Measurements from ENCODE around the gene PI3. TPM values are rescaled to one million over a fixed set of nuclear protein-coding genes. Genes with fewer than 3 reads are reported as not detected.

The PI3 gene
- total RNA-seq, 1 donor from 2014 or later = not detected

GRCh38 chr20:45183084-45183483 lies 8.4 kb downstream of the PI3 start:
- DNase-seq (ENCODE audit: extremely low read depth, low read depth, low spot score) = no peak

- DNase-seq (ENCODE audit: extremely low read depth, low read depth, low spot score) = no peak
These were observed 13.0 kb downstream of the PI3 start for GRCh38 chr20:45187693-45188092.

- DNase-seq (ENCODE audit: extremely low read depth, low read depth, low spot score) = no peak
These were observed 14.4 kb downstream of the PI3 start for GRCh38 chr20:45189067-45189609.

DNA sequence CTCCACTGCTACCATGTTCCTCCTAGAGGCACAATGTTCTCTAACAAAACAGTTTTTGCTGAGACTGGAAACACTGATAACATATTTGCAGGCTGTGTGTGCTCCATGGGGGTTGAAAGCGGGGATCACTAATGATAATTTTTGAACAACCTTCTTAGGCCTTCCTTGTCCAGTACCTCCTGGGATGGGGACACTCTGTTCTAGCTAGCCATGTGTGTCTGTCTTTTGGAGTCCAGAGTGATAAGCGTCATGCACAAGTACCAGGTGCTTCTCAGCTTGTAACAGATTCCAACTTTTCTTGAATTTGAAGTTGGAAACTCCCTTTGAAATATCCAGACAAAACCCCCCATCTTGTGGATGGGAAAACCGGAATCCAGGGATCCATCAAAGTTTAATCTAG lies 15.2 kb downstream of the PI3 start:
- DNase-seq (ENCODE audit: extremely low read depth, low read depth, low spot score) = no peak

DNA sequence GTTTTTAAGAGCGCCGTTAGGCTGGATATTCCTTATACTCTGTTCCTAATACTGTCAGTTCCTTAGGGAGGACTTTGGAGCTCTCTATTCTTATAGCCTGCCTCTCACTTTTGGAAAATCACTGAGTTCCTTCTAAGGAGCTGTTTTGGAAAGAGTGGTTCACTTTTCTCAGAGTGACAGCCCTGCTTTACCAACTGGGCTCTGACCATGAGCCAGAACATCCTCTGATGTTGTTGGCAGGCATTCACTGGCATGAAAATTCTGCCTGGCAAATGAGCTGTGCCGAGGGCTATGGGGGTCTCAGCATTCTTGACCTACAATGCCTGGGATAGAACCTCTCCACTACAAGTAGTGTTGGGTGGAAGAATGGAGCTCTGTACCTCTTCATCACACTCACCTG lies 17.2 kb downstream of the PI3 start:
- DNase-seq (ENCODE audit: extremely low read depth, low read depth, low spot score) = no peak

DNA sequence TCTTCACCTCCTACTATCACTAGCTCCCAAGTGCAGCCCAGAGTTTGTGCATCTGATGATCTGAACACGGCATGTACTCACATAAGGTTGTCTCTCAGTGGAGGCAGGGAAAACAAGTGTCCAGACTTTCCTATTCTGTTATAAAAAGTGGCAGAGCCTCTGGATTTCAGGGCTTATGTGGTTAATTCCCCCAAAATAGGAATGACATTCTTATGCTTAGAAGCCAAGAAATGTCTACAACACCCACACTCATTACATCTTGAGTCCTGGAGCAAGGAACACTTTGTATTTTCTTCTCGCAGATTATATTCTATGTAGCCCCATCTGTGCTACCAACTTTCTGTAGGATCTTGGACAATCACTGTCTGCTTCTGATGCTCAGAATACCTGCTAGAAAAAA lies 18.6 kb downstream of the PI3 start:
- no peak for DNase-seq (ENCODE audit: extremely low read depth, low read depth, low spot score)

GRCh38 chr20:45206725-45207124 lies 32.0 kb downstream of the PI3 start, which contains the start of gene SEMG1:
Gene SEMG1, plus strand, starts transcription at chr20:45207033. Its CDS starts 21 bp downstream, at chr20:45207054.
- no peak for DNase-seq (ENCODE audit: extremely low read depth, low read depth, low spot score)

- DNase-seq (ENCODE audit: extremely low read depth, low read depth, low spot score) = no peak
These were observed 35.2 kb downstream of the PI3 start for GRCh38 chr20:45209924-45210323.

GRCh38 chr20:45211569-45212474 lies 37.1 kb downstream of the PI3 start:
- DNase-seq (ENCODE audit: extremely low read depth, low read depth, low spot score) = no peak

GRCh38 chr20:45212836-45213235 lies 38.1 kb downstream of the PI3 start:
- no peak for DNase-seq (ENCODE audit: extremely low read depth, low read depth, low spot score)

DNA sequence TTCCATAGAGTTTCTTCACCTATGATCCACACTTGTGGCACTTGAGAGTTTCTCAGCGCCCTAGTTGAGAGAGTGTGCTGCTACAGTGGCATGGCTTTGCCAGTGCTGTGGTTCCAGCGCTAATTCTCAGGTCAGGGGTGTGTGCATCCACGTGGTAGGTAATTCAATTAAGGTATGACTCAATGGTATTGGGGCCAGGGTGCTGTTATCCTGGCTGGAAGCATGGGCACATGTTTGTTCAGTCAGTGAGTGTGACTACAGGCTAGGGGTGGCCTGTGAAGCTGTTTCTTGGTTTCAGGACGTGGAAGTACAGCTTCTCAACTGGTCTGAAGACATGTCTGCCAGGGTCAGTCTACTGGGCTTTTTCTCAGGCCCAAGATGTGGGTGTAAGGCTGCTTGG lies 43.4 kb downstream of the PI3 start:
- DNase-seq (ENCODE audit: extremely low read depth, low read depth, low spot score) = no peak

- no peak for DNase-seq (ENCODE audit: extremely low read depth, low read depth, low spot score)
These were observed 43.9 kb downstream of the PI3 start for GRCh38 chr20:45218636-45219035.

DNA sequence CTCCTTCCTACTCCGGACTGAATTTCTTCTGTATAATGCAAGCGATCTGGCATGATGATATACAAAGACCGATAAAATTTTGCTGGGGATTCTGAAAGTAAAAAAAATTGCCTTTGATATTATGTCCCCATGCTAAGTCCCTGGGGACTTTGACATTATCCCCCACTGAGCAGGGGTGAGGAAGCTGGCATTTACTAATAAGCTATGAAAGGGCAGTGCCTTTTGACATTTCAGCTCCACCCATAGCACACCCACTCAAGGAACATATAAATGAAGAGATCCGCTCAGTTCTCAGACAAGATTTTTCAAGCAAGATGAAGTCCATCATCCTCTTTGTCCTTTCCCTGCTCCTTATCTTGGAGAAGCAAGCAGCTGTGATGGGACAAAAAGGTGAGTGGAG lies 46.4 kb downstream of the PI3 start, which contains the start of gene SEMG2:
TSS of gene SEMG2 (plus strand) at position 298 of the 400 bp plus-strand sequence. CDS start at position 315, 17 bp downstream.
- DNase-seq (ENCODE audit: extremely low read depth, low read depth, low spot score) = no peak

GRCh38 chr20:45223136-45223535 lies 48.4 kb downstream of the PI3 start:
- no peak for DNase-seq (ENCODE audit: extremely low read depth, low read depth, low spot score)

Other genes with a start within 250 kb of the PI3 start
- gene TOMM34, start 214.5 kb upstream of the PI3 start, total RNA-seq = 36.9 and 43.0 TPM in 2 replicates
- gene STK4, start 208.4 kb upstream of the PI3 start, total RNA-seq = 14.0 and 20.9 TPM in 2 replicates
- 0.12 and 0.34 TPM in 2 replicates for gene KCNS1, start 73.8 kb upstream of the PI3 start, total RNA-seq
- not detected in 2 replicates for gene WFDC5, start 59.7 kb upstream of the PI3 start, total RNA-seq
- gene WFDC12, start 50.4 kb upstream of the PI3 start, total RNA-seq = not detected in 2 replicates
- not detected in 2 replicates for gene SEMG1, start 32.1 kb downstream of the PI3 start, total RNA-seq
- not detected in 2 replicates for gene SEMG2, start 46.5 kb downstream of the PI3 start, total RNA-seq
- not detected in 2 replicates for gene SLPI, start 79.7 kb downstream of the PI3 start, total RNA-seq
- not detected in 2 replicates for gene RBPJL, start 131.9 kb downstream of the PI3 start, total RNA-seq
- not detected in 2 replicates for gene MATN4, start 133.4 kb downstream of the PI3 start, total RNA-seq
- 59.4 and 64.3 TPM in 2 replicates for gene SDC4, start 173.5 kb downstream of the PI3 start, total RNA-seq
- 19.2 and 31.1 TPM in 2 replicates for gene SYS1, start 188.3 kb downstream of the PI3 start, total RNA-seq
- gene TP53TG5, start 203.4 kb downstream of the PI3 start, total RNA-seq = not detected in 2 replicates
- 21.7 and 25.0 TPM in 2 replicates for gene DBNDD2, start 233.4 kb downstream of the PI3 start, total RNA-seq
- gene PIGT, start 241.2 kb downstream of the PI3 start, total RNA-seq = 91.1 and 130 TPM in 2 replicates

All from glomerular endothelial cell (primary cell).